SK-N-SH (cell line): Measurements from ENCODE around the gene EXOC1L.

Experiments
- SIN3A ChIP-seq: IDR thresholded peaks from 2 replicates; pipeline ENCODE4 v1.6.1; 2012; ENCODE audit warnings: low read depth, mild to moderate bottlenecking, low read length, moderate library complexity, borderline replicate concordance
- TF ChIP-seq, protein P1 (sequence below): fragments of 200-600 bp; sonication (generic); IDR thresholded peaks from 2 replicates; pipeline ENCODE4 v1.6.1; 2017; ENCODE audit warnings: antibody characterized with exemption, mild to moderate bottlenecking, moderate library complexity

GRCh38 chr4:55819634-55820033, at the start of gene EXOC1L:
- TF ChIP-seq, protein P1, sequence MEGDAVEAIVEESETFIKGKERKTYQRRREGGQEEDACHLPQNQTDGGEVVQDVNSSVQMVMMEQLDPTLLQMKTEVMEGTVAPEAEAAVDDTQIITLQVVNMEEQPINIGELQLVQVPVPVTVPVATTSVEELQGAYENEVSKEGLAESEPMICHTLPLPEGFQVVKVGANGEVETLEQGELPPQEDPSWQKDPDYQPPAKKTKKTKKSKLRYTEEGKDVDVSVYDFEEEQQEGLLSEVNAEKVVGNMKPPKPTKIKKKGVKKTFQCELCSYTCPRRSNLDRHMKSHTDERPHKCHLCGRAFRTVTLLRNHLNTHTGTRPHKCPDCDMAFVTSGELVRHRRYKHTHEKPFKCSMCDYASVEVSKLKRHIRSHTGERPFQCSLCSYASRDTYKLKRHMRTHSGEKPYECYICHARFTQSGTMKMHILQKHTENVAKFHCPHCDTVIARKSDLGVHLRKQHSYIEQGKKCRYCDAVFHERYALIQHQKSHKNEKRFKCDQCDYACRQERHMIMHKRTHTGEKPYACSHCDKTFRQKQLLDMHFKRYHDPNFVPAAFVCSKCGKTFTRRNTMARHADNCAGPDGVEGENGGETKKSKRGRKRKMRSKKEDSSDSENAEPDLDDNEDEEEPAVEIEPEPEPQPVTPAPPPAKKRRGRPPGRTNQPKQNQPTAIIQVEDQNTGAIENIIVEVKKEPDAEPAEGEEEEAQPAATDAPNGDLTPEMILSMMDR = no peak
- TF ChIP-seq SIN3A = no peak
